Activated T-helper 2 cell treated with anti-CD3 and anti-CD28 coated beads, Interferon-gamma antibody, Interleukin-2, Interleukin-4, amounts not matched to agents 10 μg/mL and 5 μg/mL and 100 μg/mL, durations not matched to agents 14 hours and 24 hours and 36 hours (primary cell): ENCODE measurements around the gene CDH4. TPM values are rescaled to one million over a fixed set of nuclear protein-coding genes. Genes with fewer than 3 reads are reported as not detected.

ENCODE experiments used
- DNase-seq: peaks from one replicate; pipeline ENCODE4 v3.0.0; 2021; ENCODE audit warnings: low spot score
- H3K27ac Mint-ChIP-seq: one replicate; pipeline ENCODE4 v1.8.0; 2021; ENCODE audit warnings: mixed read lengths
- H3K27me3 Mint-ChIP-seq: one replicate; pipeline ENCODE4 v1.8.0; 2021; ENCODE audit warnings: low read depth, mixed read lengths
- H3K36me3 Mint-ChIP-seq: one replicate; pipeline ENCODE4 v1.8.0; 2021; ENCODE audit warnings: low read depth, mixed read lengths
- H3K4me1 Mint-ChIP-seq: one replicate; pipeline ENCODE4 v1.8.0; 2021; ENCODE audit warnings: low read depth, mixed read lengths
- H3K4me3 Mint-ChIP-seq: one replicate; pipeline ENCODE4 v1.8.0; 2021; ENCODE audit warnings: low read depth, mild to moderate bottlenecking, moderate library complexity, mixed read lengths
- H3K9me3 Mint-ChIP-seq: one replicate; pipeline ENCODE4 v1.8.0; 2021; ENCODE audit warnings: mixed read lengths
- intact Hi-C: fragments of 100-400 bp; cut with micrococcal nuclease; formaldehyde crosslinking; loops from one replicate; pipeline ENCODE4 v1.15.1; 2023
- total RNA-seq: library from RNA; stranded (reverse); gene quantifications from 2 replicates; pipeline ENCODE4 v1.2.3, GENCODE V29; 2022

The CDH4 gene
- total RNA-seq, 1 donor from 2014 or later = not detected

GRCh38 chr20:61780066-61780465 is 528.0 kb downstream of the CDH4 start:
- intact Hi-C loops = no loop called here
- H3K4me1 Mint-ChIP-seq = no peaks in the 10 kb centered on the region
- no peaks in the 10 kb centered on the region for H3K27me3 Mint-ChIP-seq
- H3K4me3 Mint-ChIP-seq = no peak overlapping the region
- peaks cover 10% of the 10 kb centered on the region for H3K9me3 Mint-ChIP-seq
- no peak overlapping the region for H3K27ac Mint-ChIP-seq
- H3K36me3 Mint-ChIP-seq = no peaks in the 10 kb centered on the region
- no peak for DNase-seq

- H3K27ac Mint-ChIP-seq = no peak overlapping the region
- no peaks in the 10 kb centered on the region for H3K27me3 Mint-ChIP-seq
- peaks cover 8% of the 10 kb centered on the region for H3K9me3 Mint-ChIP-seq
- intact Hi-C loops = no loop called here
- no peaks in the 10 kb centered on the region for H3K4me1 Mint-ChIP-seq
- no peak overlapping the region for H3K4me3 Mint-ChIP-seq
- no peaks in the 10 kb centered on the region for H3K36me3 Mint-ChIP-seq
- DNase-seq = no peak
Measured at GRCh38 chr20:61784801-61785566, 532.9 kb downstream of the CDH4 start.

- intact Hi-C loops = no loop called here
- H3K4me1 Mint-ChIP-seq = no peaks in the 10 kb centered on the region
- H3K27ac Mint-ChIP-seq = no peak overlapping the region
- H3K36me3 Mint-ChIP-seq = no peaks in the 10 kb centered on the region
- H3K9me3 Mint-ChIP-seq = peaks cover 8% of the 10 kb centered on the region
- DNase-seq = no peak
- H3K4me3 Mint-ChIP-seq = no peak overlapping the region
- H3K27me3 Mint-ChIP-seq = no peaks in the 10 kb centered on the region
Measured at GRCh38 chr20:61785567-61785816, 533.4 kb downstream of the CDH4 start.

- Mint-ChIP-seq H3K4me3 (no peak overlapping the region), H3K9me3 (peaks cover 5% of the 10 kb centered on the region), H3K36me3 (no peaks in the 10 kb centered on the region), H3K27ac (no peak overlapping the region), H3K27me3 (no peaks in the 10 kb centered on the region), H3K4me1 (no peaks in the 10 kb centered on the region)
- DNase-seq = no peak
- intact Hi-C loops = no loop called here
Measured at GRCh38 chr20:61786230-61786629, 534.2 kb downstream of the CDH4 start.

- H3K9me3 Mint-ChIP-seq = no peaks in the 10 kb centered on the region
- H3K27me3 Mint-ChIP-seq = no peaks in the 10 kb centered on the region
- no peak overlapping the region for H3K27ac Mint-ChIP-seq
- intact Hi-C loops = no loop called here
- DNase-seq = no peak
- no peak overlapping the region for H3K4me3 Mint-ChIP-seq
- no peaks in the 10 kb centered on the region for H3K36me3 Mint-ChIP-seq
- H3K4me1 Mint-ChIP-seq = no peaks in the 10 kb centered on the region
Measured at GRCh38 chr20:61788343-61788742, 536.3 kb downstream of the CDH4 start.

GRCh38 chr20:61789329-61789728 is 537.3 kb downstream of the CDH4 start:
- Mint-ChIP-seq H3K36me3 (no peaks in the 10 kb centered on the region), H3K4me3 (no peak overlapping the region), H3K27ac (no peak overlapping the region), H3K9me3 (no peaks in the 10 kb centered on the region), H3K4me1 (no peaks in the 10 kb centered on the region), H3K27me3 (no peaks in the 10 kb centered on the region)
- intact Hi-C loops = no loop called here
- no peak for DNase-seq

GRCh38 chr20:61790116-61790827 is 538.2 kb downstream of the CDH4 start:
- no peak overlapping the region for H3K4me3 Mint-ChIP-seq
- H3K27ac Mint-ChIP-seq = no peak overlapping the region
- DNase-seq = no peak
- no peaks in the 10 kb centered on the region for H3K27me3 Mint-ChIP-seq
- H3K36me3 Mint-ChIP-seq = no peaks in the 10 kb centered on the region
- H3K4me1 Mint-ChIP-seq = no peaks in the 10 kb centered on the region
- H3K9me3 Mint-ChIP-seq = no peaks in the 10 kb centered on the region
- intact Hi-C loops = no loop called here

GRCh38 chr20:61791995-61792394 is 539.9 kb downstream of the CDH4 start:
- no peak for DNase-seq
- Mint-ChIP-seq H3K27ac (no peak overlapping the region), H3K4me3 (no peak overlapping the region), H3K36me3 (no peaks in the 10 kb centered on the region), H3K9me3 (no peaks in the 10 kb centered on the region), H3K27me3 (no peaks in the 10 kb centered on the region), H3K4me1 (no peaks in the 10 kb centered on the region)
- intact Hi-C loops = no loop called here

GRCh38 chr20:61795669-61796630 is 543.9 kb downstream of the CDH4 start:
- H3K4me1 Mint-ChIP-seq = no peaks in the 10 kb centered on the region
- no peak overlapping the region for H3K4me3 Mint-ChIP-seq
- intact Hi-C loops = no loop called here
- no peak overlapping the region for H3K27ac Mint-ChIP-seq
- H3K27me3 Mint-ChIP-seq = no peaks in the 10 kb centered on the region
- no peak for DNase-seq
- no peaks in the 10 kb centered on the region for H3K9me3 Mint-ChIP-seq
- no peaks in the 10 kb centered on the region for H3K36me3 Mint-ChIP-seq

GRCh38 chr20:61796738-61797137 is 544.7 kb downstream of the CDH4 start:
- Mint-ChIP-seq H3K27me3 (no peaks in the 10 kb centered on the region), H3K27ac (no peak overlapping the region), H3K4me3 (no peak overlapping the region), H3K36me3 (no peaks in the 10 kb centered on the region), H3K4me1 (no peaks in the 10 kb centered on the region), H3K9me3 (no peaks in the 10 kb centered on the region)
- no peak for DNase-seq
- intact Hi-C loops = no loop called here

GRCh38 chr20:61797200-61797599 is 545.1 kb downstream of the CDH4 start:
- H3K4me1 Mint-ChIP-seq = no peaks in the 10 kb centered on the region
- H3K36me3 Mint-ChIP-seq = no peaks in the 10 kb centered on the region
- H3K27me3 Mint-ChIP-seq = no peaks in the 10 kb centered on the region
- H3K9me3 Mint-ChIP-seq = no peaks in the 10 kb centered on the region
- no peak overlapping the region for H3K4me3 Mint-ChIP-seq
- intact Hi-C loops = no loop called here
- H3K27ac Mint-ChIP-seq = no peak overlapping the region
- no peak for DNase-seq

GRCh38 chr20:61797971-61798411 is 545.9 kb downstream of the CDH4 start:
- intact Hi-C loops = no loop called here
- H3K4me3 Mint-ChIP-seq = no peak overlapping the region
- no peaks in the 10 kb centered on the region for H3K9me3 Mint-ChIP-seq

GRCh38 chr20:61798632-61799031 is 546.6 kb downstream of the CDH4 start:
- no peaks in the 10 kb centered on the region for H3K36me3 Mint-ChIP-seq
- intact Hi-C loops = no loop called here
- no peak overlapping the region for H3K4me3 Mint-ChIP-seq
- no peaks in the 10 kb centered on the region for H3K27me3 Mint-ChIP-seq
- no peak overlapping the region for H3K27ac Mint-ChIP-seq
- H3K9me3 Mint-ChIP-seq = no peaks in the 10 kb centered on the region
- H3K4me1 Mint-ChIP-seq = no peaks in the 10 kb centered on the region
- DNase-seq = no peak

More at GRCh38 chr20:61797971-61798411, 545.9 kb downstream of the CDH4 start:
- DNase-seq = no peak
- H3K4me1 Mint-ChIP-seq = no peaks in the 10 kb centered on the region
- H3K36me3 Mint-ChIP-seq = no peaks in the 10 kb centered on the region
- no peak overlapping the region for H3K27ac Mint-ChIP-seq
- no peaks in the 10 kb centered on the region for H3K27me3 Mint-ChIP-seq
